Kidney capillary endothelial cell (primary cell): ENCODE results near the gene EXD1.

Experiments used
- DNase-seq: peaks from one replicate; pipeline ENCODE4 v3.0.0-alpha.2; 2018; ENCODE audit warnings: low spot score

The EXD1 gene

DNA sequence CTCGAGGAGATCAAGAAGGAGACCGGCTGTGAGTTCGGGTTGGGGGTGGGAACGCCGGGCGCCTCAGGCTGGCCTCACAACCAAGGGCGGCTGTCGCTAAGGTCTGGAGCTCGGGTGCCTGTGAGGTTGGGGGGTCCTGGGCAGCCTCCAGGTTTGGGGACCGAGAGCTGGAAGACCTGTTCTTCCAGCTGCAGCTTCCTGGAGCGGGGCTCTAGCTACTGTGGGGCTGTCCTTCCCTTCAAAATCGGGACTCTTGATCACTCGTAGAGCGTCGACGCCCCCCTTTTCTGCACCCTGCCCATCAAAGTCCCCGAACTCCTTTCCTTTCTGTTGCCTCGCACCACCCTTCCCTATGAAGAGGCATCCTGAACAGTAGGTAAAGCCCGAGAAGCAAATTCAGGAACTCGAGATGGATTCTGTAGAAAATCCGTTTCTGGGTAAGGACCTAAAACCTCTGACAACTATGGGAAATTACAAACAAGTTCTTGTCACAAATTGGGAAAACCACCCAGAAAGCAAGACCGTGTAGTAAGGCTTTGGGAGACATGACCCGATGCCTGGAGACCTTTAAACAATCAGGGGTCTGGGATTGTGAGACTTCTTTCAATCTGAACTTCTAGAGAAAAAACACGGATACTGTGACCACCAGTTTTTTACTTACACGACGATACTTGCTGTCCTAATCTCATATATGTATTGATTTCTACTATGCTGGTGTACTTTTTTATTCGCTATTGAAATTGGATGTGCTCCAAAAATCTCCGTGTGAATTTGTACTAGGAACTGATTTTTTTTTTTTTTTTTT is 1.1 kb upstream of the EXD1 start:
- no peak for DNase-seq

GRCh38 chr15:41230345-41230649 is 260 bp downstream of the EXD1 start:
- no peak for DNase-seq

DNA sequence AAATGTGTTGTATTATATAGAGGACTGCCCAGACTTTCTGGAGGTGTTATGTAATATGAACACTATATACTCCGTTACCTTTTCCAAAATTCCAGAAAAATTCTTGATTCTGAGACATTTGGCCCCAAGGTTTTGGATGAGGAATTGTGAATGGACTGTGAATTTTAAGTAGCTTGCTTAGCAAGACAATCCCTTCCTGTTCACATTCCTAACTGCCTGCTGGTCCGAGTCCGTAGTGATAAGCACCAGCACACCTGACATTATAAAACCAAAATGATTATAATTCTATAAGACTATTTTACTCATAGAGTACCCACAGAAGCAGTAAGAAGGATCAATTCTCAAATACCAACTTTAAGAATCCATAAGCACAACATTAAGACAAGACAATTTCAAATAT is 11.2 kb downstream of the EXD1 start:
- DNase-seq, result no peak

- DNase-seq, result no peak
These were observed 11.7 kb downstream of the EXD1 start for GRCh38 chr15:41218851-41219250.

DNA sequence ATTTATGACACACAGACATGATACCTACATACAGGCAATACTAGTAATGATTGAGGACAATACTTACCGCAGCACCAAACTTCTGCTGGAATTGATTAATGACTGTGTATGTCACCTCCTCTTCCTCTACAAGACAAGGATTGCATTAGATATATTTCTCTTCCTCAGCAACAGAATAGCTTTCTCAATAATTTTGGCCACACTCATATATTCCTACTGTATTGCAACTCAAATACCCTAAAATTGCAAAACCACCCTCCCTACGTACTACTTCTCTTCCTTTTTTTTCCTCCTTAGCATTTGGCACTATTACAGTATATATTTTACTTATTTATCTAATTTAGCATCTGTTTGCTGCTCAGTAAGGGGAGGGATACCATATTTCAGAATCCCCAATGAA is 14.8 kb downstream of the EXD1 start:
- DNase-seq, result no peak

DNA sequence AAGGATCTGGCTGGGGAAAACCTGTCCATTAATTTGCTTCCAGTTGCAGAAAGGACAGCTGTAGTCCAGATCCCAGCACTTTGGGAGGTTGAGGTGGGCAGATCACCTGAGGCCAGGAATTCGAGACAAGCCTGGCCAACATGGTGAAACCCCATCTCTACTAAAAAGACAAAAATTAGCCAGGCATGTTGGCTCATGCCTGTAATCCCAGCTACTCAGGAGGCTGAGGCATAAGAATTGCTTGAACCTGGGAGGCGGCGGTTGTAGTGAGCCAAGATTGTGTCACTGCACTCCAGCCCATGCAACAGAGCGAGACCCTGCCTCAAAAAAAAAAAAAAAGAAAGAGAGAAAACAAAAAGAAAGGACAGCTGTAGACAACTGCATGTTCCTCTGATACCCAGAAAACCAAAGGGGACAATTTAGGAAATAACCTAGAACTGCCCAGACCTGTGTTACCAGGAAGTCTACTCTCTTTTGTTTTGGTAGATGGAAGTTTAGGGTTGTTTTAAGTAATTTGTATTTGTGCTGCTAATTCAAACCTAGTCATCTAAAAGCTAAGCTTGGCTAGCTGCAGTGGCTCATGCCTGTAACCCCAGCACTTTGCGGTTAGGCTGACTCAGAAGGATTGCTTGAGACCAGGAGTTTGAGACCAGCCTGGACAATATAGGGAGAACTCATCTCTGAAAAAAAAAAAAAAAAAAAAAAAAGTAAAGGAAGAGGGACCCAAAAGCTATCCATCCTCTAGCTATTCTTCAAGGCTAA is 22.7 kb downstream of the EXD1 start:
- DNase-seq, result no peak

DNA sequence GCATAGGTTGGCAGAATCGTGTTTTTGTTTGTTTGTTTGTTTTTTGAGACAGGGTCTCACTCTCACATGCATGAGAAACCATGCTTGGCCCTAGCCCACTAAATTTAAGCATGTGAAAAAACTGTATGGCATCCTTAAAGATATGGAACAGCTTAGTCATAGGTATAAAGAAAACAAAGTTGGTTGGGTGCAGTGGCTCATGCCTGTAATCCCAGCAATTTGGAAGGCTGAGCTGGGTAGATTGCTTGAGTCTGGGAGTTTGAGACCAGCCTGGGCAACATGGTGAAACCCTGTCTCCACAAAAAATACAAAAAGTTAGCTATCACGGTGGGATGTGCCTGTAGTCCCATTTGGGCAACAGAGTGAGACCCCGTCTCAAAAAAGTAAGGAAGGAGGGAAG is 25.2 kb downstream of the EXD1 start:
- DNase-seq, result no peak

- DNase-seq, result no peak
These were observed 27.2 kb downstream of the EXD1 start for GRCh38 chr15:41203395-41203794.

- no peak for DNase-seq
These were observed 31.1 kb downstream of the EXD1 start for GRCh38 chr15:41199470-41199869.

- no peak for DNase-seq
These were observed 36.1 kb downstream of the EXD1 start for GRCh38 chr15:41194444-41194843.

DNA sequence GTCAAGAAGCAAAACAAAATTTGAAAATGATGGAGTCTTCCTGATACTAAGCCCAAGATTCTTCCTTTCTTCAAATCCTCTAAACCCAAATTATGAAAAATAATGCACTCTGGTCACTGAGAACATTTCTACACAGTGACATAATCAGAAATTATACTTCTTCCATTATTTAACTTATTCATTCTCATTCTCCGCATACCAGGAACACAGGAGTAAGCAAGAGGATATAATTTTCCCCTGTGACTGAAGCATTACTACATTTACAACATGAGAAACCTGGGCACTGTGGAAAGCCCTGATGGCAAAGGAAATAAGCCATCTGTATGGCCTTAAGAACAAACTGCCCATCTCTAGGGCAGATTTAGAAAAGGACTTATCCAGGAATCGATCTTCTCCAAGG is 47.0 kb downstream of the EXD1 start:
- no peak for DNase-seq

GRCh38 chr15:41182266-41182665 is 48.3 kb downstream of the EXD1 start:
- no peak for DNase-seq

GRCh38 chr15:41180206-41180789 is 50.3 kb downstream of the EXD1 start:
- no peak for DNase-seq

- DNase-seq, result no peak
These were observed 60.8 kb downstream of the EXD1 start for GRCh38 chr15:41169781-41170180.

DNA sequence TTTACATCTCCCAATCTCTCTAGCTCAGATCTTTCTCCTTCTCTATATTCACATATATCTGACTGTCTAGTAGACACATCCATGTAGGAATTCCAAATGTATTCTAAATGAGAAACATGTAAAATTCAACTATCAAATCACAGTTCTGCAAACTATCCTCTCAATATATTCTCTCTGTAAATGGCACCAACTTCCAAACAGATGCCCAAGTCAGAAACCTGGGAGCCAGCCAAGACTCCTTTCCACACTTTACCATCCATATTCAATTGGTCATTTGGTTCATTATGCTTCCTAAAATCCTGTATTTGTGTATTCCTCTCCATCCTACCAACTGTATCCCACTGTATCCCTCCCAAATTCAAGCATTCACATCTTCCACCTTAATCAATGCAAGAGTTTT is 61.5 kb downstream of the EXD1 start:
- no peak for DNase-seq

- DNase-seq, result no peak
These were observed 68.8 kb downstream of the EXD1 start for GRCh38 chr15:41161736-41162135.

DNA sequence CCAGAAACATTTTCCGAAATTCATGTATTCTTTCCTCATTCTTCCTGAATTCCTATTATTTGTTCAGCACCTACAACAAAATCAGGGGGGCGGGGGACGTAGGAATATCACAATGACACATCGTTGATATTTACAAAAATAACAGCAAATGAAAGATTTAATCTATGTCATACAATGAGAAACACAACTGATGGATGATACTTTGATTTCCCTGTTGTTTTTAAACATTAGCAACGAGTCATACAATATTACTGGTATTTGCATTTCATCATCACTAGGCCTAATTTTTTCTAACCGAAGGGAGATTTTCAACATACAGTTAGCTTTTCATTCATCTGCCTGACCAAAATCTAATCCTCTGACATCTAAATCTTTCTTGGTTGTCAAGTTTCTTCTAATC is 69.2 kb downstream of the EXD1 start:
- no peak for DNase-seq

- DNase-seq, result no peak
These were observed 69.8 kb downstream of the EXD1 start for GRCh38 chr15:41160639-41161315.

DNA sequence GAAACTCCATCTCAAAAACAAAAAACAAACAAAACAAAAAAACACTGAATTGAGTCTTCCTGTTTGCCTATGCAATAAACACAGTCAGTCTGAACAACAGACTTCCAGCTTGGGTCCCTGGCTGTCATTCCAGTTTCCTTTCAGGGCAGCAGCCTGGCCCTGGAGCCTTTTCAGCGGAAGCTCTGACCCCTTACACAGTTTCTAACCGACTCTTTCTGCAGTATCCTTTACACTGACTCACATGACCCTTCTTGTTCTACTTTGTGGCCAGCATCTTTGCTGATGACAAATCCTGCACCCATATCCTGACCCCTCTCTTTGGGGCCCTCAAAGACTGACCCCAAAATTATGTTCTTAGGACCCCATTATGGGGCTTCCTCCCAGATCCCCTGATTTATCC is 76.1 kb downstream of the EXD1 start:
- DNase-seq, result peak; percentile 65

GRCh38 chr15:41153733-41154132 is 76.8 kb downstream of the EXD1 start:
- DNase-seq, result no peak

- DNase-seq, result no peak
These were observed 79.0 kb downstream of the EXD1 start for GRCh38 chr15:41151451-41152005.

DNA sequence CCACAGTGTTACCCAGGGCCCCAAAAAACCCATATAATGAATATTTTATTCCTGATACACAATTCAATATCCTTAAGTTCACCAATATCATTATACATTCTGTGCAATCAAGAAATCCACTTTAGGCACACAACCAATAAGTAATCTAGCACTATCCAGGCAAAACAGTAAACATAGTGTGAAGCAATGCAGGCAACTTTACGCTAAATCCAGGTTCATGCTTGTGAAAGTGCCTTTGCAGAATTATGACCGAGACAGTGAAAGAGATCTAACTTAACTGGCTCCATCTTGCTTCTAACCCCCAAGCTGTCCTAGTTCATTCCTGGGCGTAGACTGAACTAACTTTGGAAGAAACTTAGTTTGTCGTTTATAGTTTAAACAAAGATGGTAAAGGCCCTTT is 80.3 kb downstream of the EXD1 start:
- DNase-seq, result no peak

- no peak for DNase-seq
These were observed 82.5 kb downstream of the EXD1 start for GRCh38 chr15:41148065-41148464.
